Common myeloid progenitor, CD34-positive (primary cell): Measurements from ENCODE around the gene CNOT3.

ENCODE experiments used
- CTCF ChIA-PET: fragments of 350-600 bp; sonication (Branson Sonifier 250); formaldehyde crosslinking; loops from one replicate; lab custom pipeline; 2021; ENCODE audit warnings: antibody characterized with exemption; lab: Charles Lee
- POLR2A ChIA-PET: fragments of 350-600 bp; sonication (Branson Sonifier 250); formaldehyde crosslinking; loops from one replicate; lab custom pipeline; 2021; ENCODE audit warnings: antibody characterized with exemption; lab: Charles Lee
- DNase-seq, 3 donors: peaks; one replicate each; pipeline versions ENCODE4 v3.0.0 to v3.0.0-alpha.2; 2013
- H3K27ac ChIP-seq, 2 experiments: 1 replicate in 1 of 2; 2 replicates in 1 of 2; pipeline ENCODE4 v1.7.0; 2013; ENCODE audit warnings: inconsistent platforms in 2 of 2, low read length in 2 of 2, mild to moderate bottlenecking in 2 of 2, low read depth in 1 of 2, moderate library complexity in 1 of 2; ENCODE audit not compliant: severe bottlenecking in 2 of 2, insufficient read depth in 1 of 2, poor library complexity in 1 of 2
- H3K27me3 ChIP-seq, 5 experiments: replicated peaks in 2 of 5; 1 replicate in 3 of 5; 2 replicates in 2 of 5; pipeline versions ENCODE4 v1.6.1 to v1.7.0; 2013; ENCODE audit warnings: low read length in 4 of 5, mild to moderate bottlenecking in 2 of 5, moderate library complexity in 2 of 5, inconsistent platforms in 1 of 5; ENCODE audit not compliant: insufficient read depth in 5 of 5, control insufficient read depth in 4 of 5
- H3K36me3 ChIP-seq, 4 experiments: 1 replicate in 2 of 4; 2 replicates in 2 of 4; pipeline versions ENCODE4 v1.6.1 to v1.7.0; 2013; ENCODE audit warnings: low read length in 3 of 4, control low read depth in 1 of 4, mild to moderate bottlenecking in 1 of 4; ENCODE audit not compliant: control insufficient read depth in 4 of 4, insufficient read depth in 4 of 4
- H3K4me1 ChIP-seq, 4 experiments: 1 replicate in 3 of 4; 2 replicates in 1 of 4; pipeline versions ENCODE4 v1.6.1 to v1.7.1; 2013; ENCODE audit warnings: low read length in 3 of 4, mild to moderate bottlenecking in 3 of 4, control low read depth in 1 of 4, inconsistent platforms in 1 of 4, moderate library complexity in 1 of 4; ENCODE audit not compliant: control insufficient read depth in 4 of 4, insufficient read depth in 4 of 4; ENCODE audit errors: control extremely low read depth in 1 of 4
- H3K4me3 ChIP-seq, 7 experiments: 1 replicate in 4 of 7; 2 replicates in 3 of 7; pipeline versions ENCODE4 v1.5.1 to v1.7.0; 2013; ENCODE audit warnings: mild to moderate bottlenecking in 7 of 7, low read length in 6 of 7, moderate library complexity in 6 of 7, inconsistent platforms in 2 of 7, low read depth in 2 of 7, control low read depth in 1 of 7; ENCODE audit not compliant: insufficient read depth in 4 of 7, control insufficient read depth in 1 of 7; ENCODE audit errors: extremely low read depth in 1 of 7
- H3K9me3 ChIP-seq, 5 experiments: 1 replicate in 4 of 5; 2 replicates in 1 of 5; pipeline versions ENCODE4 v1.6.1 to v1.7.1; 2013; ENCODE audit warnings: low read length in 4 of 5, mild to moderate bottlenecking in 2 of 5, inconsistent platforms in 1 of 5, low read depth in 1 of 5, moderate library complexity in 1 of 5; ENCODE audit not compliant: control insufficient read depth in 4 of 5, insufficient read depth in 2 of 5; ENCODE audit errors: control extremely low read depth in 1 of 5
- WGBS: methylation state at CpG from one replicate; pipeline ENCODE4 v1.1.5; 2013; ENCODE audit not compliant: insufficient coverage; 5-methylcytosine and 5-hydroxymethylcytosine counted together

The CNOT3 gene

DNA sequence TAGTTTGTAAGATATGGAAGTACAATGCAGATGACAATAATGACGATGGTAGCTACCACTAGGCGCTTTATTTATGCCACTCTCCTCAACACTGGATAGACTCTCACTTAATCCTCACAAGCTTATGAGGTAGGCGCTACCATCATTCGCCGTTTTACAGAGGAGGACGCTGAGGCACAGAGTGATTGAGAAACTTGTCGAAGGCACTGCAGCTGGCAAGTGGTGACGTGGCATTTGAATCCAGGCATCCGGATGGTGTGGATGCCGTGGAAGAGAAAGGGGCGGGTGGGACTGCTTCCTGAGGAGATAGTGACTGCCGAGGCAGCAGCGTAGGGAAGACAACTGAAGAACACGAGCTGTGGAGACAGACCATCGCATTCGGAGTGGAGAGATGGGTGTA lies 61.8 kb downstream of the CNOT3 start:
- 92% methylated on average over 8 of the region's 16 CpGs for WGBS

DNA sequence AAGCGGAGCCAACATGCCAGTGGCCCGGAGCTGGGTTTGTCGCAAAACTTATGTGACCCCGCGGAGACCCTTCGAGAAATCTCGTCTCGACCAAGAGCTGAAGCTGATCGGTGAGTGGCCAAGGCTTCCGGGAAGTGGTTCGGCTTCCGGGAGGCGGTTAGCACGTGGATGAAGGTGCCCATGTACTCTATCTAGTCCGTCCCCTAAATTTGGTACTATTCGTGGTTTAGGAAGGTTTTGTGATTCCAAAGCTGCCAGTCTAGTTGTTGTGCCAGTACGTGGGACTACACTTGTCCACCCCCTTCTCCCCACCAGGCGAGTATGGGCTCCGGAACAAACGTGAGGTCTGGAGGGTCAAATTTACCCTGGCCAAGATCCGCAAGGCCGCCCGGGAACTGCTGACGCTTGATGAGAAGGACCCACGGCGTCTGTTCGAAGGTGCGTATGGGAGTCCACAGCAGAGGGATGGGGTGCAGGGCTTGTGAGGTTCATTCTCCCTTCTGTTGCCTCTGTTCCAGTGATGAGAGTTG lies 63.7 kb downstream of the CNOT3 start:
- ChIA-PET POLR2A (interaction anchor here (0.7 to 3.5 kb wide), 5 partner anchors 8 to 392 kb away, joined by 3 to 33 read pairs (median 4); partner anchors contain the start of genes CNOT3, MBOAT7 and TSEN34), CTCF (interaction anchor here (0.9 to 3.0 kb wide), 5 partner anchors 9 to 31 kb away, joined by 3 to 18 read pairs (median 5); no protein-coding TSS in a partner anchor)
- Histone ChIP-seq H3K9me3 (no peaks in the 10 kb centered on the region), H3K27ac (peak overlapping the region; percentile 96 to 97), H3K36me3 (peaks cover 11 to 52% (median 44%) of the 10 kb centered on the region in 4 experiments), H3K27me3 (no peaks in the 10 kb centered on the region), H3K4me3 (peak overlapping the region; percentile 39 to 96 (median 90)), H3K4me1 (peaks cover 17 to 62% (median 56%) of the 10 kb centered on the region in 4 experiments)
- no peak for DNase-seq
- WGBS: 7% methylated on average over 23 of the region's 28 CpGs

More for the DNA sequence above, 61.8 kb downstream of the CNOT3 start:
- H3K27me3 ChIP-seq: no peaks in the 10 kb centered on the region
- no peak for DNase-seq
- H3K9me3 ChIP-seq: no peaks in the 10 kb centered on the region
- peaks cover 9 to 44% (median 37%) of the 10 kb centered on the region in 4 experiments for H3K4me1 ChIP-seq
- ChIA-PET POLR2A (interaction anchor here (2.4 to 3.5 kb wide), 2 partner anchors 9 to 10 kb away, joined by 28 to 33 read pairs; partner anchors contain the start of genes MBOAT7 and TSEN34), CTCF (interaction anchor here (1.2 to 3.0 kb wide), 5 partner anchors 10 to 71 kb away, joined by 3 to 18 read pairs (median 3); partner anchors contain the start of gene MBOAT7)
- H3K4me3 ChIP-seq: no peak overlapping the region
- H3K27ac ChIP-seq: no peak overlapping the region
- peaks cover 2 to 40% (median 35%) of the 10 kb centered on the region in 4 experiments for H3K36me3 ChIP-seq

DNA sequence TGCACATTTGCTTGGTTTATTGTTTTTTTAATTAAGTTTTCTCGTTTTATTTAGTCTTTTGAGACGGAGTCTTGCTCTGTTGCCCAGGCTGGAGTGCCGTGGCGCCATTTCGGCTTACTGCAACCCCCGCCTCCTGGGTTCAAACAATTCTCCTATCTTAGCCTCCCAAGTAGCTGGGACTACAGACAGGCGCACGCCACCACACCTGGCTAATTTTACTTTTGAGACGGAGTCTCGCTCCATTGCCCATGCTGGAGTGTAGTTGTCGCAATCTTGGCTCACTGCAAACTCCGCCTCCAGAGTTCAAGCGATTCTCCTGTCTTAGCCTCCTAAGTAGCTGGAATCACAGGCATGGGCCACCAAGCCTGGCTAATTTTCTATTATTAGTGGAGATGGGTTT lies 64.4 kb downstream of the CNOT3 start:
- H3K9me3 ChIP-seq: no peaks in the 10 kb centered on the region
- peaks cover 20 to 69% (median 63%) of the 10 kb centered on the region in 4 experiments for H3K4me1 ChIP-seq
- peaks cover 11 to 59% (median 49%) of the 10 kb centered on the region in 4 experiments for H3K36me3 ChIP-seq
- H3K27ac ChIP-seq: peak overlapping the region; percentile 96 to 97
- CTCF ChIA-PET: interaction anchor here (1.2 to 2.4 kb wide), 3 partner anchors 10 to 18 kb away, joined by 3 to 9 read pairs (median 6); partner anchors contain the start of gene TSEN34
- DNase-seq: no peak
- WGBS: 93% methylated on average over 11 of the region's 13 CpGs
- POLR2A ChIA-PET: interaction anchor here (1.4 to 3.5 kb wide), 2 partner anchors 8 to 12 kb away, joined by 5 to 33 read pairs; partner anchors contain the start of gene MBOAT7
- peak overlapping the region; percentile 39 to 96 (median 90) for H3K4me3 ChIP-seq
- no peaks in the 10 kb centered on the region for H3K27me3 ChIP-seq

DNA sequence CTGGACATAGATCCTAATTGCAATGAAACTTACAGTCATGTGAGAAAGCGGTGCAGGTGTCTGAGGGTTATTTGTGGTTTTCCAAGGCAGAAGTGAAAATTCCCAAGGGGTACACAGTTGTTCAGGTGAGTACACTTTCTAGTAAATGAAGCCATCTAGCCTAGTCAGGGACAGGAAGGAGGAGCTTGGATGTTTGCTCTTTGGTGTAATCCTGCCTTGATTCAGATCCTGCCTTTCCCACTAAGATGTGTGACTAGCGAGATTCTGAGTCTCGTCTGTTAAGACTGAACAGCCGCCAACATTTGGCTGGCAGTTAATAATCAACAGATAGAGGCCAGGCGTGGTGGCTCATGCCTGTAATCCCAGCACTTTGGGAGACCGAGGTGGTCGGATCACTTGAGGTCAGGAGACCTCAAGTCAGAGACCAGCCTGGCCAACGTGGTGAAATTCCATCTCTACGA lies 65.6 kb downstream of the CNOT3 start:
- H3K36me3 ChIP-seq: peaks cover 11 to 61% (median 48%) of the 10 kb centered on the region in 4 experiments
- peaks cover 21 to 81% (median 74%) of the 10 kb centered on the region in 4 experiments for H3K4me1 ChIP-seq
- no peaks in the 10 kb centered on the region for H3K9me3 ChIP-seq
- CTCF ChIA-PET: interaction anchor here (1.6 to 2.4 kb wide), 3 partner anchors 11 to 29 kb away, joined by 4 to 9 read pairs (median 6); partner anchors contain the start of gene TSEN34
- no peaks in the 10 kb centered on the region for H3K27me3 ChIP-seq
- POLR2A ChIA-PET: interaction anchor here (0.8 to 1.4 kb wide), 2 partner anchors 12 to 14 kb away, joined by 3 to 5 read pairs; partner anchors contain the start of genes MBOAT7 and TSEN34
- peak overlapping the region in 6 of 7 experiments; percentile 7 to 96 (median 92) for H3K4me3 ChIP-seq
- WGBS: 94% methylated on average over 8 of the region's 9 CpGs
- H3K27ac ChIP-seq: peak overlapping the region; percentile 96 to 97
- DNase-seq: no peak

DNA sequence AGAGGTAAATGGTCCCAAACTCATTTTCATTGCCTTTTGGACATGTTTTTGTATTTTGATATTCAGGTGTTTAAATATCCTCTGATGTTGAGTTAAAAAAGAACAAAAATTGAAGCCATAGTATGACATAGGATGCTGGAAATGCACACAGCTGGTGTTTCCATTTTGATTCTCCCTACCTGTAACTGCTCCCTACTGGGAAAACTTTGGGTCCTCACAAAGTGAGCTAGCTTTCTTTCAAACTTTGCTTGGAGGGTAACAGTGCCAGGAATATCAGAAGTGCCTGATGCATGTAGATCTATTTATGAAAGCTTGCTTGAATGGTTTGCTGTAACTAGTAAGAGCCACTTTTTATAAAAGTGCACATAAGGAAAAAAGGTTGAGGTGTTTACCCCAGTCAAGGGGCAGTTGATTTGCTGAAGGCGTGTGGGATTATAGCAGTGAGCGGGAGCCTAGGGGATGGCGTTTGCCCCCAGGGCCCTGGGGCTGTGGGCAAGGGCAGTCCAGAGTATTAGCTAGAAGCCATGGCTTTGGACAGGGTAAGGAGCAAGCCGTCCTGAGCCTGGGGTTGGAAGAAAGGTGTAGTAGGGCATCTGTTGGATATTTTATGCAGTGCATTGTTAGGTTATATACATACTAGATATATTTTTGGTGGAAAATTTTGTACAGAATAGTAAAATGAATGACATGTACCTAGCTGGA lies 67.4 kb downstream of the CNOT3 start:
- peaks cover 22 to 94% (median 88%) of the 10 kb centered on the region in 4 experiments for H3K4me1 ChIP-seq
- peak overlapping the region; percentile 64 to 96 for H3K27ac ChIP-seq
- DNase-seq: no peak
- no peaks in the 10 kb centered on the region for H3K27me3 ChIP-seq
- H3K4me3 ChIP-seq: peak overlapping the region in 3 of 7 experiments; percentile 16 to 96 (median 60)
- WGBS: 97% methylated on average over 3 of the region's 4 CpGs
- H3K9me3 ChIP-seq: no peaks in the 10 kb centered on the region
- POLR2A ChIA-PET: interaction anchor here (0.7 kb wide), 1 partner anchor 13 kb away, joined by 3 read pairs; no protein-coding TSS in a partner anchor
- peaks cover 11 to 61% (median 48%) of the 10 kb centered on the region in 4 experiments for H3K36me3 ChIP-seq
- CTCF ChIA-PET: interaction anchor here (1.0 to 4.3 kb wide), 5 partner anchors 13 to 36 kb away, joined by 3 to 24 read pairs (median 4); partner anchors contain the start of genes MBOAT7 and TSEN34
